Body of pancreas (tissue), 4 donors: ENCODE results near the gene P3H3. TPM values are rescaled to one million over a fixed set of nuclear protein-coding genes. Genes with fewer than 3 reads are reported as not detected.
"Not testable (repeated sequence)": the region's sequence is repeated elsewhere in the genome, so short reads cannot be mapped to it uniquely, and the experiment has no call there.

Source experiments
- ATAC-seq: fragments of 150-250 bp; one replicate; pipeline ENCODE4 v1.9.1; 2016
- DNase-seq, 4 donors: peaks; one replicate each; pipeline ENCODE4 v3.0.0-alpha.2; 2019
- H3K27ac ChIP-seq, 4 donors: fragments of 200-600 bp; sonication (generic); 1 replicate in 3 of 4; 2 replicates in 1 of 4; pipeline versions ENCODE4 v1.5.1 to v1.6.1; 2016 to 2019; ENCODE audit warnings: mild to moderate bottlenecking in 1 of 4, mixed read lengths in 1 of 4, moderate library complexity in 1 of 4
- H3K27me3 ChIP-seq, 2 donors: fragments of 200-600 bp; sonication (generic); one replicate each; pipeline ENCODE4 v1.6.0; 2016; ENCODE audit warnings: mild to moderate bottlenecking in 1 of 2
- H3K36me3 ChIP-seq, 2 donors: fragments of 200-600 bp; sonication (generic); replicated peaks in 1 of 2; 2 replicates each; pipeline ENCODE4 v1.5.1; 2016; ENCODE audit warnings: low read depth in 2 of 2; ENCODE audit not compliant: insufficient read depth in 1 of 2
- H3K4me1 ChIP-seq: fragments of 200-600 bp; sonication (generic); one replicate; pipeline ENCODE4 v1.6.0; 2016
- H3K4me3 ChIP-seq, 2 donors: fragments of 200-600 bp; sonication (generic); 1 replicate in 1 of 2; 2 replicates in 1 of 2; pipeline ENCODE4 v1.5.1; 2016 to 2019
- H3K9me3 ChIP-seq, 3 donors: fragments of 200-600 bp; sonication (generic); 1 replicate in 2 of 3; 2 replicates in 1 of 3; pipeline ENCODE4 v1.5.1; 2016
- CTCF ChIP-seq, 7 experiments: fragments of 450-650 bp in 4 of 7; fragments of 200-600 bp in 3 of 7; sonication (generic) in 3 of 7; IDR thresholded peaks; one replicate each; pipeline ENCODE4 v1.5.1; 2016 to 2019; ENCODE audit warnings: antibody characterized with exemption in 7 of 7
- POLR2A ChIP-seq, 3 donors: fragments of 450-650 bp; IDR thresholded peaks; one replicate each; pipeline ENCODE4 v1.6.1; 2016; ENCODE audit warnings: antibody characterized with exemption in 3 of 3, mild to moderate bottlenecking in 2 of 3
- WGBS, 2 donors: methylation state at CpG; one replicate each; pipeline ENCODE4 v1.1.5; 2017; 5-methylcytosine and 5-hydroxymethylcytosine counted together
- intact Hi-C: fragments of 100-400 bp; cut with DNase I; formaldehyde crosslinking; loops from one replicate; pipeline ENCODE4 v1.15.1; 2023
- total RNA-seq, 2 donors: library from RNA; depleted of rRNA; stranded (reverse); fragments of >200 nt; gene quantifications; one replicate each; pipeline ENCODE4 v1.1.0, GENCODE V29; 2016

Gene P3H3
- total RNA-seq, 2 donors from 2014 or later = 17.6 to 43.2 TPM

GRCh38 chr12:6883252-6883651, 55.0 kb downstream of the P3H3 start:
- WGBS, 2 donors = 92 to 94% methylated on average over 5 of the region's 5 CpGs
- no peak for DNase-seq
- ATAC-seq = no peak
- TF ChIP-seq CTCF (IDR thresholded peaks at IDR 0.05) = no peak
- TF ChIP-seq POLR2A (IDR thresholded peaks at IDR 0.05) = no peak
- Histone ChIP-seq H3K9me3 (no peaks in the 10 kb centered on the region), H3K36me3 (no peaks in the 10 kb centered on the region), H3K4me1 (peaks cover 8% of the 10 kb centered on the region), H3K27me3 (no peaks in the 10 kb centered on the region), H3K27ac (no peak overlapping the region), H3K4me3 (no peak overlapping the region)
- intact Hi-C loops = no loop called here

- H3K9me3 ChIP-seq = no peaks in the 10 kb centered on the region
- WGBS, 2 donors = 78 to 90% methylated on average over 9 to 11 of the region's 11 CpGs
- ATAC-seq (no peak), DNase-seq (no peak)
- TF ChIP-seq POLR2A (IDR thresholded peaks at IDR 0.05) (no peak), CTCF (IDR thresholded peaks at IDR 0.05) (no peak)
- H3K36me3 ChIP-seq = no peaks in the 10 kb centered on the region
- H3K27me3 ChIP-seq = no peaks in the 10 kb centered on the region
- H3K27ac ChIP-seq = no peak overlapping the region
- H3K4me3 ChIP-seq = no peak overlapping the region
- intact Hi-C loops = no loop called here
- peaks cover 8% of the 10 kb centered on the region for H3K4me1 ChIP-seq
Observed at GRCh38 chr12:6883683-6884082, 55.5 kb downstream of the P3H3 start.

GRCh38 chr12:6884539-6884938, 56.3 kb downstream of the P3H3 start:
- H3K4me3 ChIP-seq = no peak overlapping the region
- no peak for TF ChIP-seq POLR2A (IDR thresholded peaks at IDR 0.05)
- TF ChIP-seq CTCF (IDR thresholded peaks at IDR 0.05) = no peak
- H3K4me1 ChIP-seq = peaks cover 8% of the 10 kb centered on the region
- no peaks in the 10 kb centered on the region for H3K9me3 ChIP-seq
- intact Hi-C loops = no loop called here
- WGBS, 2 donors = 74 to 84% methylated on average over 22 of the region's 22 CpGs
- no peaks in the 10 kb centered on the region for H3K36me3 ChIP-seq
- ATAC-seq (no peak), DNase-seq (no peak)
- H3K27ac ChIP-seq = no peak overlapping the region
- no peaks in the 10 kb centered on the region for H3K27me3 ChIP-seq

GRCh38 chr12:6886206-6886999, 58.2 kb downstream of the P3H3 start:
- H3K4me3 ChIP-seq, H3K27me3 ChIP-seq, H3K36me3 ChIP-seq, intact Hi-C loops, H3K9me3 ChIP-seq, H3K4me1 ChIP-seq, DNase-seq, ATAC-seq, H3K27ac ChIP-seq: not testable (repeated sequence)
- WGBS, 2 donors = 56 to 72% methylated on average over 11 to 13 of the region's 15 CpGs

GRCh38 chr12:6887460-6887859, 59.3 kb downstream of the P3H3 start:
- no peak for TF ChIP-seq CTCF (IDR thresholded peaks at IDR 0.05)
- TF ChIP-seq POLR2A (IDR thresholded peaks at IDR 0.05) = no peak
- no peaks in the 10 kb centered on the region for H3K36me3 ChIP-seq
- no peak for DNase-seq
- WGBS, 2 donors = 74 to 82% methylated on average over 8 of the region's 8 CpGs
- no peaks in the 10 kb centered on the region for H3K9me3 ChIP-seq
- no peak overlapping the region for H3K27ac ChIP-seq
- no peaks in the 10 kb centered on the region for H3K27me3 ChIP-seq
- no peak overlapping the region for H3K4me3 ChIP-seq
- no peak for ATAC-seq
- intact Hi-C loops = no loop called here
- H3K4me1 ChIP-seq = peaks cover 10% of the 10 kb centered on the region
